KMS-11 (cell line): ENCODE measurements around the gene MARCKSL1.
A peak's percentile ranks its signal among the peaks of the same experiment; 100 is the strongest.

ENCODE experiments used
- H2AFZ ChIP-seq: fragments of 200-600 bp; sonication (generic); 2 replicates; pipeline ENCODE4 v1.6.1; 2016; ENCODE audit warnings: antibody characterized with exemption, mixed run types, low read depth
- H3K27ac ChIP-seq: fragments of 200-600 bp; sonication (generic); 2 replicates; pipeline ENCODE4 v1.6.1; 2016; ENCODE audit warnings: mild to moderate bottlenecking, mixed run types
- H3K27me3 ChIP-seq: fragments of 200-600 bp; sonication (generic); 2 replicates; pipeline ENCODE4 v1.6.1; 2017; ENCODE audit warnings: mild to moderate bottlenecking, low read depth, mixed run types, moderate library complexity; ENCODE audit not compliant: insufficient read depth
- H3K36me3 ChIP-seq: fragments of 200-600 bp; sonication (generic); 2 replicates; pipeline ENCODE4 v1.6.1; 2017; ENCODE audit warnings: mild to moderate bottlenecking, mixed run types; ENCODE audit not compliant: insufficient read depth
- H3K4me1 ChIP-seq: fragments of 200-600 bp; sonication (generic); 2 replicates; pipeline ENCODE4 v1.6.1; 2016; ENCODE audit warnings: mild to moderate bottlenecking, low read depth, mixed run types; ENCODE audit not compliant: poor library complexity, severe bottlenecking
- H3K4me2 ChIP-seq: fragments of 200-600 bp; sonication (generic); 2 replicates; pipeline ENCODE4 v1.7.0; 2016; ENCODE audit warnings: mild to moderate bottlenecking, mixed run types
- H3K4me3 ChIP-seq: fragments of 200-600 bp; sonication (generic); IDR thresholded peaks from 2 replicates; pipeline ENCODE4 v1.6.1; 2017; ENCODE audit warnings: low read depth, low read length, mixed read lengths; ENCODE audit not compliant: insufficient read depth
- H3K79me2 ChIP-seq: fragments of 200-600 bp; sonication (generic); 2 replicates; pipeline ENCODE4 v1.6.1; 2016; ENCODE audit warnings: low read depth, mixed run types; ENCODE audit not compliant: insufficient read depth
- H3K9ac ChIP-seq: fragments of 200-600 bp; sonication (generic); 2 replicates; pipeline ENCODE4 v1.6.1; 2016; ENCODE audit warnings: mild to moderate bottlenecking, mixed run types
- H4K20me1 ChIP-seq: fragments of 200-600 bp; sonication (generic); 2 replicates; pipeline ENCODE4 v1.6.1; 2016; ENCODE audit warnings: mild to moderate bottlenecking, mixed run types; ENCODE audit not compliant: insufficient read depth
- CTCF ChIP-seq: fragments of 200-600 bp; sonication (generic); conservative IDR thresholded peaks from 2 replicates; pipeline ENCODE4 v1.6.1; 2017; ENCODE audit warnings: low read depth, mild to moderate bottlenecking, antibody characterized with exemption, low read length, moderate library complexity, mixed read lengths

The MARCKSL1 gene

DNA sequence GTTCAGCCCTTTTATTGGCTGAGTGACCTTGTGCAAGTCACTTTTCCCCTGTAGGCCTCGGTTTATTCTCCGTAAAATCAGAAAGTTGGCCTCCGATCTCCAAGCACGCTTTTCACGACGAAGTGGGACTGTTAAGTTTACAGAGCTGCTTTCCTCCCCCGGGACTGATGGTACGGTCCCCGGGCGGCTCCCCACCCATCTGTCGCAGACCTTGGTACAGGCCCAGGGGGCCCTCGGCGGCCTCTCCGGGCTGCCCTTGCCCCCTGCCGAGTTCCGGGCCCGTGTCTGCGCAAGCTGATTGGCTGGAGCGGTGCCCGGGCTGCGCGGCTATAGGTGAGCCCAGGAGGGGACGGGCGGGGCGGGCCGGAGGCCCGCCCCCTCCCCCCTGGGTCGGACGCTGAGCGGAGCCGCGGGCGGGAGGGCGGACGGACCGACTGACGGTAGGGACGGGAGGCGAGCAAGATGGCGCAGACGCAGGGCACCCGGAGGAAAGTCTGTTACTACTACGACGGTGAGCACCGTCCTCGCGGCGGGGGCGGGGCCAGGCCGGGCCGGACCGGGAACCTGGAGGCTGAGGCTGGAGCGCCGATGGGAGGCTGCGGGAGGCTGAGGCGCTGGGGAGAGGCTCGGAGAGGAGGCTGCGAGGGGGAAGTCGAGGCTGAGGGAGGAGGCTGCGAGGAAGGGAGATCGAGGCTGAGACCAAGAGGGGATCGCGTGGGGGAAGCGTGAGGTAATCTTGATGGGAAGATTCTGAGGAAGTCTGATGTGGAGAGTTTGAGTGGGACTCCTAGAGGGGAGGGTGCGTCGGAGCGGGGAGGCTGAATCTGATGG lies 44.1 kb downstream of the MARCKSL1 start, which contains the start of gene HDAC1:
HDAC1 (plus strand) TSS at position 376 of the 831 bp plus-strand sequence; CDS start at position 463, 87 bp downstream.
- peak within 1 kb of the TSS; percentile 66 for H3K9ac ChIP-seq
- peak within 1 kb of the TSS; percentile 78 for H3K4me2 ChIP-seq
- H3K36me3 ChIP-seq: no peaks in the 10 kb centered on the region
- TF ChIP-seq CTCF: no peak
- peak within 1 kb of the TSS; percentile 76 for H3K27ac ChIP-seq
- H3K4me1 ChIP-seq: peaks cover 30% of the 10 kb centered on the region
- peaks cover 49% of the 10 kb centered on the region for H3K79me2 ChIP-seq
- H4K20me1 ChIP-seq: no peaks in the 10 kb centered on the region
- H3K27me3 ChIP-seq: no peaks in the 10 kb centered on the region
- peak within 1 kb of the TSS; percentile 89 for H2AFZ ChIP-seq
- no peak within 1 kb of the TSS for H3K4me3 ChIP-seq

- Histone ChIP-seq H3K4me1 (peaks cover 30% of the 10 kb centered on the region), H3K9ac (peak overlapping the region; percentile 66), H3K27ac (peak overlapping the region; percentile 76)
These were observed 44.8 kb downstream of the MARCKSL1 start for GRCh38 chr1:32291145-32291707.

GRCh38 chr1:32289256-32289655 lies 46.8 kb downstream of the MARCKSL1 start:
- Histone ChIP-seq H3K36me3 (no peaks in the 10 kb centered on the region), H3K27me3 (no peaks in the 10 kb centered on the region), H3K4me1 (peaks cover 20% of the 10 kb centered on the region), H3K4me3 (no peak overlapping the region), H3K9ac (no peak overlapping the region), H4K20me1 (no peaks in the 10 kb centered on the region), H2AFZ (no peak overlapping the region), H3K4me2 (no peak overlapping the region), H3K27ac (no peak overlapping the region), H3K79me2 (peaks cover 23% of the 10 kb centered on the region)
- TF ChIP-seq CTCF: no peak

More at GRCh38 chr1:32291145-32291707, 44.8 kb downstream of the MARCKSL1 start:
- Histone ChIP-seq H3K27me3 (no peaks in the 10 kb centered on the region), H3K4me3 (no peak overlapping the region), H3K79me2 (peaks cover 42% of the 10 kb centered on the region), H3K4me2 (peak overlapping the region; percentile 78), H4K20me1 (no peaks in the 10 kb centered on the region), H2AFZ (peak overlapping the region; percentile 89), H3K36me3 (no peaks in the 10 kb centered on the region)
- TF ChIP-seq CTCF: no peak

DNA sequence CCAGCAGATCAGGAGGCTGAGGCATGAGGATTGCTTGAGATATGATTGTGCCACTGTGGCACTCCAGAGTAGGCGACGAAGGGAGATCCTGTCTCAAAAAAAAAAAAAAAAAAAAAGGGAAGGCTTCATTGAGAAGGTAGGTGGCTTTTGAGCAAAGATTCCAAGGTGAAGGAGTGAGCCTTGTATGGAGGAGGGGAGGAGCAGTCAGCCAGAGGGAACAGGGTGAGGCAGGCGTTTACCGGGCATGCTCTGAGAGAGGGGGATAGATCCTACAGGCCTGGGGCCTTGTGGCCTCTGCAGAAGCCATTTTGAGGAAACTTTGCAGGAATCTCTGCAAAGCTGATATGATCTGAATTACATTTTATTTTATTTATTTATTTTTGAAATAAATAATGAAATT lies 49.3 kb downstream of the MARCKSL1 start:
- TF ChIP-seq CTCF: no peak
- H3K36me3 ChIP-seq: no peaks in the 10 kb centered on the region
- H3K4me3 ChIP-seq: no peak overlapping the region
- no peaks in the 10 kb centered on the region for H4K20me1 ChIP-seq
- no peaks in the 10 kb centered on the region for H3K27me3 ChIP-seq
- H3K27ac ChIP-seq: no peak overlapping the region
- H3K4me1 ChIP-seq: peaks cover 9% of the 10 kb centered on the region
- H2AFZ ChIP-seq: no peak overlapping the region
- no peak overlapping the region for H3K9ac ChIP-seq
- H3K4me2 ChIP-seq: no peak overlapping the region
- H3K79me2 ChIP-seq: no peaks in the 10 kb centered on the region
